Neural crest cell (in vitro differentiated cells): ENCODE results near the gene CABP2. TPM values are rescaled to one million over a fixed set of nuclear protein-coding genes. Genes with fewer than 3 reads are reported as not detected.

Source experiments
- DNase-seq: peaks from one replicate; pipeline ENCODE4 v3.0.0; 2021; ENCODE audit warnings: low read depth, mixed read lengths, low spot score
- H3K27ac Mint-ChIP-seq: one replicate; pipeline ENCODE4 v1.8.0; 2021; ENCODE audit warnings: mild to moderate bottlenecking, mixed read lengths; ENCODE audit not compliant: unreplicated experiment
- H3K27me3 Mint-ChIP-seq: 2 replicates; pipeline ENCODE4 v1.8.0; 2021; ENCODE audit warnings: low read depth, mild to moderate bottlenecking, mixed read lengths
- H3K36me3 Mint-ChIP-seq: 2 replicates; pipeline ENCODE4 v1.8.0; 2021; ENCODE audit warnings: low read depth, mild to moderate bottlenecking, mixed read lengths
- H3K4me1 Mint-ChIP-seq: 2 replicates; pipeline ENCODE4 v1.8.0; 2021; ENCODE audit warnings: mixed read lengths
- H3K4me3 Mint-ChIP-seq: one replicate; pipeline ENCODE4 v1.8.0; 2021; ENCODE audit warnings: mild to moderate bottlenecking, mixed read lengths
- H3K9me3 Mint-ChIP-seq: 2 replicates; pipeline ENCODE4 v1.8.0; 2021; ENCODE audit warnings: mixed read lengths
- total RNA-seq: library from RNA; stranded (reverse); gene quantifications from 2 replicates; pipeline ENCODE4 v1.2.1, GENCODE V29; 2021
- TF ChIP-seq, protein P1 (sequence below): fragments of 200-600 bp; sonication (generic); conservative IDR thresholded peaks from 2 replicates; pipeline ENCODE4 v1.5.0; 2021; ENCODE audit warnings: antibody characterized with exemption, mild to moderate bottlenecking

The CABP2 gene
- total RNA-seq, 1 donor from 2014 or later, result not detected

DNA sequence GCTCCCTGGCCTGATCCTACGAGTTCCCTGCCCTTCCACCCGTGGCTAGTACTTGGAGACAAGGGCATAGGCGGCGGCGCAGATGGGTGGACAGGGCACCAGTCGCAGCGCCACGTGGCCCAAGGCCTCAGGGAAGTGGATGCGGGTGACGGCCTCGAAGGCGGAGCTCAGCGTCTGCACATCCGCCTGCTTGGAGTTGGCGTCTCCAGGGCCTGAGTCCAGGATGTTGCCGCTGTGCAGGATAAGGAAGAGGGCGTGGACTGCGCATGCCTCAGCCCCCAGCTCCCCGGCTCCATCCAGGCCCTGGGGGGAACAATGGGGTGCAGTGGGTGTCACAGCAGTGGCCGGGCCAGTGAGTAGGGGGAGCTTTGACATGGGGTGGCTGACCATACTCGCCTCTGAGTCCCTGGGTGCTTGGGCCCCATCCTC, 24.7 kb downstream of the CABP2 start:
- H3K9me3 Mint-ChIP-seq, result no peaks in the 10 kb centered on the region
- H3K36me3 Mint-ChIP-seq, result peaks cover 12% of the 10 kb centered on the region
- no peak for DNase-seq
- H3K4me3 Mint-ChIP-seq, result no peak overlapping the region
- no peak overlapping the region for H3K27ac Mint-ChIP-seq
- TF ChIP-seq, protein P1, sequence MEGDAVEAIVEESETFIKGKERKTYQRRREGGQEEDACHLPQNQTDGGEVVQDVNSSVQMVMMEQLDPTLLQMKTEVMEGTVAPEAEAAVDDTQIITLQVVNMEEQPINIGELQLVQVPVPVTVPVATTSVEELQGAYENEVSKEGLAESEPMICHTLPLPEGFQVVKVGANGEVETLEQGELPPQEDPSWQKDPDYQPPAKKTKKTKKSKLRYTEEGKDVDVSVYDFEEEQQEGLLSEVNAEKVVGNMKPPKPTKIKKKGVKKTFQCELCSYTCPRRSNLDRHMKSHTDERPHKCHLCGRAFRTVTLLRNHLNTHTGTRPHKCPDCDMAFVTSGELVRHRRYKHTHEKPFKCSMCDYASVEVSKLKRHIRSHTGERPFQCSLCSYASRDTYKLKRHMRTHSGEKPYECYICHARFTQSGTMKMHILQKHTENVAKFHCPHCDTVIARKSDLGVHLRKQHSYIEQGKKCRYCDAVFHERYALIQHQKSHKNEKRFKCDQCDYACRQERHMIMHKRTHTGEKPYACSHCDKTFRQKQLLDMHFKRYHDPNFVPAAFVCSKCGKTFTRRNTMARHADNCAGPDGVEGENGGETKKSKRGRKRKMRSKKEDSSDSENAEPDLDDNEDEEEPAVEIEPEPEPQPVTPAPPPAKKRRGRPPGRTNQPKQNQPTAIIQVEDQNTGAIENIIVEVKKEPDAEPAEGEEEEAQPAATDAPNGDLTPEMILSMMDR, result no peak
- H3K4me1 Mint-ChIP-seq, result peaks cover 7% of the 10 kb centered on the region
- no peaks in the 10 kb centered on the region for H3K27me3 Mint-ChIP-seq

DNA sequence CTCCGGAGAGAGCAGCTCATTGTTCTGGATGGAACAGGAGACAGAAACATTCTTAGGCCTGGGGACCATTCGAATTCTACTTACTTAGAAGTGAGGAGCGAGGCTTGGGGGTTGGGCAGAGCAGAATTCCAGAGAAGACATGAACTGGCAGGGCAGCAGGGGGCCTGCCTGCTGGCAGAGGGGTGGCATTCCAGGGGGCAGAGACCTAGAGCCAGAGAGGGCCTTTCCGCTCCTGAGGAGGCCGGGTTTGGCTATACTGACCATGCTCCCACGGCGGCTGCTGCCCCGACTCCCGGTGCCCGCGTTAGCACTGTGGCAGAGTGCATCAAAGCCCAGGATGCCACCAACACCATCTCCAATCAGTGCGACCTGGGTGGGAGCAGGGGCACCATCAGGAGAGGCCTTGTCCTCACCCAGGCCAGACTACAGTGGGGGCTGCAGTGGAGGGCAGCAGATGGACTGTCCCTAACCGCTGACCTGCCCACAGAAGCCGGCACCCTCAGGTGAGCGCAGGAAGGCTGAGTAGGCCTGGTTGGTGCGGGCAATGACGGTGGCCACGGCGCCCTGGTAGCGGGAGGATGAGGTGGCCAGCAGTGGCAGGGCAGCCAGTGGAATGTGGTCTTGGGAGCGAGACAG, 25.5 kb downstream of the CABP2 start:
- DNase-seq, result no peak
- Mint-ChIP-seq H3K4me3 (no peak overlapping the region), H3K27ac (no peak overlapping the region), H3K4me1 (peaks cover 2% of the 10 kb centered on the region), H3K36me3 (peaks cover 12% of the 10 kb centered on the region), H3K9me3 (no peaks in the 10 kb centered on the region), H3K27me3 (no peaks in the 10 kb centered on the region)
- TF ChIP-seq, protein P1, result no peak

DNA sequence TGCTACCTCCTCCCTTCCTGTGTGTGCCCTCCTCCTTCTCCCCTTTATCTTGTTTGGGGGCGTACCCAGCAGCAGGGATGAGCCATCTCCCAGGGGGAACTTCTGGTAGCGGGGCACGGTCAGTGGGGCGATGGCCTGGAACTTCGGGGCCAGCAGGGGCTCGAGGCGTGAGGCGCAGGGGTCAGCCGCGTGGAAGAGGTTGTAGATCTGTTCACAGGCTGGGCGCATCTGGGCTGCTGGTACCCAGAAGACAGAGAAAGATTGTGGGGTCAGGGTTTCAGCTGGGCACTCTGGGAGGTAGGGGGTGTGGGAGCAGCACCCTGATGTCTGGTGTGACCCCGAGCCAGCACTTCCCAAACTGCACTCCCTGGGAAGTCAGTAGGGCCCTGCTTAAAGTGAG, 27.1 kb downstream of the CABP2 start:
- Mint-ChIP-seq H3K4me3 (no peak overlapping the region), H3K36me3 (peaks cover 10% of the 10 kb centered on the region), H3K27ac (no peak overlapping the region), H3K4me1 (peaks cover 1% of the 10 kb centered on the region), H3K27me3 (no peaks in the 10 kb centered on the region), H3K9me3 (no peaks in the 10 kb centered on the region)
- TF ChIP-seq, protein P1, result no peak
- DNase-seq, result no peak

DNA sequence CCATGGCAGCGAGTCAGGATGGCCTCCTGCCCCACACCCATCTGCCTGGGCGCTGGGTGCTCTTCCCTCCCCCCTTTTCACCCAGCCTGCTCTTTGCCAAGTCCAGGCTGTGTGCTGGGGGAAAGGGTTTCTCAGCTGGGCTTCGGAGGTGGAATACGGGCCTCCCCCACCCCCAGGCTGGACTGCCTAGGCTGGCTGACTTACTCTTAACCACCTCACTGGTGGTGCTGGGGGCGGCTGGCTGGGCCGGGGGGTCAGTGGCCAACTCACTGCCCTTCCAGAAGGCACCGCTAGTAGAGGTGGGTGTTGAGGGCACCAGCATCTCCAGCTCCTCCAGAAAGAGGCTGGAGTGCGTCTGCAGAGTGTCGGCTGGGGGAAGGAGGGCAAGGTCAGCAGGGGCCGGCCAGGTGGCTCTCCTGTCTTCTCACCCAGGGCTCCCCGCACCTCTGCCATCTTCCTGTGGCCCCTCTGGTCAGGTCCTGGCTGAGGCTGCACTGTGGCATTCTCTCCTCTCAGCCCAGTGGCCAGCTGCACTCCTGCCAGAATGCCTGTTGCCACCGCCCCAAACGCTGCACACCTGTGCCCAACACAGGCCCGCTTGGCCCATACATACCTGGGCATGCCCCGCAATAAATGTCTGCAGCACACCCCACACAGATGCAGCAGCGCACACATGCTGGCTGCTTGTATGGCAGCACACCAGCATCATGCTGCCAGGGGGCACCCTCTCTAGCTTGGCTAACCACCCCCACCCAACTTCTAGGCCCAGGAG, 27.8 kb downstream of the CABP2 start:
- no peak for DNase-seq
- H3K27ac Mint-ChIP-seq, result no peak overlapping the region
- TF ChIP-seq, protein P1, result no peak
- no peaks in the 10 kb centered on the region for H3K27me3 Mint-ChIP-seq
- peaks cover 3% of the 10 kb centered on the region for H3K36me3 Mint-ChIP-seq
- peaks cover 5% of the 10 kb centered on the region for H3K4me1 Mint-ChIP-seq
- no peaks in the 10 kb centered on the region for H3K9me3 Mint-ChIP-seq
- H3K4me3 Mint-ChIP-seq, result no peak overlapping the region

DNA sequence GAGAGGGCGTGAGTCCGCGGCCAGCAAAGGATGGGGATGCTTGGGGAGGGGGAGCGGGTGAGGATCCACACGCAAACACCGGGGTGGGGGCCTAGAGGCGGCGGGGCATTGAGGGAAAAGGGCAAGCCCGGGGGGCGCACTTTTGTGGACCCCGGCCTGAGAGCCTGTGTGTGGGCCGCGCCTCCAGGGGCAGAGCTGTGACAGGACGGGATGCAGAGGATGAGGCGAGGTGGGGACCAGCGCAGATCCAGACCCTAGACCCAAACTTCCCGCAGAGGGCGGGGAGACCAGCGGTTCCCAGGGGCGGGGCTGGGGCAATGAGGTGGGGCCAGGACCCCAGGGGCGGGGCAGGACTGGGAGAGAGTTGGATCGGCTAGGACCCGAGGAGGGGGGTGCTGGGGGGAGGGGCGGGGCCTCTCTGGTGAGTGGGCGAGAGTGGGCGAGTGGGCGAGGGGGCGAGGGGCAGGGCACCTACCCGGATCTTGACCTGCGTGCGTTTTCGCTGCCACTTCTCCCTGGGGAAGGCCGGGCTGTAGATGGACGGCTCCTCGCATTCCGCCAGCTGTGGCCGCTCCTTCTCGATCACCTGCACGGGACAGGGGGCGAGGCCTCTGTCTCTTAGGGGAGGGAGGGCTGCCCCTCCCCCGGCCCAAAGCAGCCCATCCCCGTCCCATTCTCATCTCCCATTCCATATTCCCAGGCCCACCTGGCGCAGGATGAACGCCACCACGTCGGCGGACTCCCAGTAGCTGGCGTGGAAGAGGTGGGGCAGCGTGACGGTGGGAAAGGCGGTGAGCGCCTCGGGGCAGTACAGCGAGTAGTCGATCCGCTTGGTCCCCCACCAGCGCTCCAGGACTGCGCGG, 28.6 kb downstream of the CABP2 start:
- peaks cover 5% of the 10 kb centered on the region for H3K36me3 Mint-ChIP-seq
- no peak overlapping the region for H3K4me3 Mint-ChIP-seq
- H3K27ac Mint-ChIP-seq, result no peak overlapping the region
- no peaks in the 10 kb centered on the region for H3K9me3 Mint-ChIP-seq
- TF ChIP-seq, protein P1, result no peak
- no peak for DNase-seq
- H3K4me1 Mint-ChIP-seq, result peaks cover 8% of the 10 kb centered on the region
- H3K27me3 Mint-ChIP-seq, result no peaks in the 10 kb centered on the region
